ENCODE measurements around the gene UGT2B10.

The UGT2B10 gene

DNA sequence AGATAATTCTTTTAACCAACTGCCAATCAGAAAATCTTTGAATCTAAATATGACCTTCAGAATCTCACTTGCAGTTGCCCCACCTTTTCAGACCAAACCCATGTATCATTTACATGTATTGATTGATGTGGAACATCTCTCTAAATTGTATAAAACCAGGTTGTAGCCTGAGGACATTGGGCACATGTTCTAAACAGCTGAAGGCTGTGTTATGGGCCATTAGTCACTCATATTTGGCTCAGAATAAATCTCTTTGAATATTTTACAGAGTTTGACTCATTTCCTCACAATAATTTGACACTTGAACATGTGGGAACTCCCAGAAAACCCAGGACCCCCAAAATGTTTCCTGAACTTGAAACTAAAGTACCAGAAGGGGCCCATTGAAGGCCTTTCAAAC, 58.7 kb downstream of the UGT2B10 start:
- H2AFZ ChIP-seq (ENCODE audit: low read length), result no peak overlapping the region
- TF ChIP-seq CTCF (IDR thresholded peaks at IDR 0.05; ENCODE audit: low read length) (no peak), EZH2 (IDR thresholded peaks at IDR 0.05; ENCODE audit: borderline replicate concordance, low read length) (no peak)

GRCh38 chr4:68877555-68877954, 61.8 kb downstream of the UGT2B10 start:
- no peak overlapping the region for H2AFZ ChIP-seq (ENCODE audit: low read length)
- no peak overlapping the region for H3K9ac ChIP-seq (ENCODE audit: low read length)
- no peaks in the 10 kb centered on the region for H3K79me2 ChIP-seq (ENCODE audit: insufficient read depth, low read length)
- no peaks in the 10 kb centered on the region for H3K9me3 ChIP-seq (ENCODE audit: low read length)
- H3K4me1 ChIP-seq (ENCODE audit: insufficient read depth, low read length, severe bottlenecking), result no peaks in the 10 kb centered on the region
- no peak for TF ChIP-seq EZH2 (IDR thresholded peaks at IDR 0.05; ENCODE audit: borderline replicate concordance, low read length)
- no peak for TF ChIP-seq CTCF (IDR thresholded peaks at IDR 0.05; ENCODE audit: low read length)
- H4K20me1 ChIP-seq (ENCODE audit: insufficient read depth, low read length), result no peaks in the 10 kb centered on the region
- no peak overlapping the region for H3K27ac ChIP-seq (ENCODE audit: low read depth, low read length, poor library complexity, severe bottlenecking)
- H3K4me2 ChIP-seq (ENCODE audit: low read length), result no peak overlapping the region
- H3K27me3 ChIP-seq (ENCODE audit: insufficient read depth, low read length), result no peaks in the 10 kb centered on the region
- H3F3A ChIP-seq (ENCODE audit: insufficient read depth, low read length), result no peaks in the 10 kb centered on the region
- no peaks in the 10 kb centered on the region for H3K36me3 ChIP-seq (ENCODE audit: insufficient read depth, low read length)
- no peak overlapping the region for H3K4me3 ChIP-seq (ENCODE audit: low read depth, low read length, poor library complexity, severe bottlenecking)
- no peaks in the 10 kb centered on the region for H3K9me2 ChIP-seq (ENCODE audit: low read depth, low read length)

More for the DNA sequence above, 58.7 kb downstream of the UGT2B10 start:
- Histone ChIP-seq H3K27me3 (ENCODE audit: insufficient read depth, low read length) (no peaks in the 10 kb centered on the region), H3K27ac (ENCODE audit: low read depth, low read length, poor library complexity, severe bottlenecking) (no peak overlapping the region), H4K20me1 (ENCODE audit: insufficient read depth, low read length) (no peaks in the 10 kb centered on the region), H3K36me3 (ENCODE audit: insufficient read depth, low read length) (no peaks in the 10 kb centered on the region), H3F3A (ENCODE audit: insufficient read depth, low read length) (no peaks in the 10 kb centered on the region), H3K9me3 (ENCODE audit: low read length) (no peaks in the 10 kb centered on the region), H3K9ac (ENCODE audit: low read length) (no peak overlapping the region), H3K4me2 (ENCODE audit: low read length) (no peak overlapping the region), H3K4me1 (ENCODE audit: insufficient read depth, low read length, severe bottlenecking) (no peaks in the 10 kb centered on the region), H3K9me2 (ENCODE audit: low read depth, low read length) (no peaks in the 10 kb centered on the region), H3K4me3 (ENCODE audit: low read depth, low read length, poor library complexity, severe bottlenecking) (no peak overlapping the region), H3K79me2 (ENCODE audit: insufficient read depth, low read length) (no peaks in the 10 kb centered on the region)

DNA sequence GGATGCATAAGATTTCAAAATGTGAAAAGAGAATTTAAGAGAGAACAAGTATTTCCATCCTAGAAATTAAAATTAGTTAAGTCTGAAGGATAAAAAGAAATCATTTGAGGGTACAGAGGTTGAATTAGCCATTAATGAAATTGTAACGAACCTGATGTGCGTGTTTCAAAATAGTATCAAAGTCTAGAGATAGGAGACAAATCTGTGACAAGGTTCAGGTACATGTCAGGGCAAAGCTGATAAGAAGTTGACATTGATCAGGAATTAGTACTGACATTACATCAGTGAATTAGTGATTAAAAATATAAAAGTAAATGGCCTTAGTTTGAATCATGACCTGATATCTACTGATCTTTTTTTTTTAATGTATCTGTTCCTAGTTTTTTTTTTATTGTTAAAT, 62.3 kb downstream of the UGT2B10 start:
- no peaks in the 10 kb centered on the region for H3K4me1 ChIP-seq (ENCODE audit: insufficient read depth, low read length, severe bottlenecking)
- no peaks in the 10 kb centered on the region for H3K79me2 ChIP-seq (ENCODE audit: insufficient read depth, low read length)

More for the DNA sequence above, 62.3 kb downstream of the UGT2B10 start:
- Histone ChIP-seq H2AFZ (ENCODE audit: low read length) (no peak overlapping the region), H3K9me2 (ENCODE audit: low read depth, low read length) (no peaks in the 10 kb centered on the region), H3K27me3 (ENCODE audit: insufficient read depth, low read length) (no peaks in the 10 kb centered on the region), H3K9me3 (ENCODE audit: low read length) (no peaks in the 10 kb centered on the region), H3K36me3 (ENCODE audit: insufficient read depth, low read length) (no peaks in the 10 kb centered on the region), H3K4me3 (ENCODE audit: low read depth, low read length, poor library complexity, severe bottlenecking) (no peak overlapping the region), H3F3A (ENCODE audit: insufficient read depth, low read length) (no peaks in the 10 kb centered on the region), H3K4me2 (ENCODE audit: low read length) (no peak overlapping the region), H3K9ac (ENCODE audit: low read length) (no peak overlapping the region), H4K20me1 (ENCODE audit: insufficient read depth, low read length) (no peaks in the 10 kb centered on the region), H3K27ac (ENCODE audit: low read depth, low read length, poor library complexity, severe bottlenecking) (no peak overlapping the region)
- TF ChIP-seq EZH2 (IDR thresholded peaks at IDR 0.05; ENCODE audit: borderline replicate concordance, low read length), result no peak
- TF ChIP-seq CTCF (IDR thresholded peaks at IDR 0.05; ENCODE audit: low read length), result no peak

Data from OCI-LY1 (cell line).